Activated CD4-positive, alpha-beta T cell treated with anti-CD3 and anti-CD28 coated beads for 4 hours (primary cell): Measurements from ENCODE around the gene OR1J2.

ENCODE experiments used
- DNase-seq, 2 donors: peaks; one replicate each; pipeline ENCODE4 v3.0.0-alpha.2; 2020

Gene OR1J2

GRCh38 chr9:122552812-122553211 lies 42.2 kb downstream of the OR1J2 start, which contains the start of gene OR1N2:
TSS of gene OR1N2 (plus strand) at chr9:122553112. CDS start at chr9:122553212, 100 bp downstream.
- no peak for DNase-seq
